DOHH2 (cell line): Measurements from ENCODE around the gene UTS2R.

Source experiments
- EZH2phosphoT487 ChIP-seq: fragments of 200-600 bp; sonication (generic); IDR thresholded peaks from 2 replicates; pipeline ENCODE4 v1.6.1; 2017; ENCODE audit warnings: borderline replicate concordance, mild to moderate bottlenecking, antibody characterized with exemption, low read length, moderate library complexity, mixed read lengths
- TF ChIP-seq, protein P1 (sequence below): fragments of 200-600 bp; sonication (generic); IDR thresholded peaks from one replicate; pipeline ENCODE4 v1.5.1; 2014; ENCODE audit warnings: antibody characterized with exemption, mild to moderate bottlenecking, low read depth, low read length; ENCODE audit not compliant: poor library complexity, severe bottlenecking

DNA sequence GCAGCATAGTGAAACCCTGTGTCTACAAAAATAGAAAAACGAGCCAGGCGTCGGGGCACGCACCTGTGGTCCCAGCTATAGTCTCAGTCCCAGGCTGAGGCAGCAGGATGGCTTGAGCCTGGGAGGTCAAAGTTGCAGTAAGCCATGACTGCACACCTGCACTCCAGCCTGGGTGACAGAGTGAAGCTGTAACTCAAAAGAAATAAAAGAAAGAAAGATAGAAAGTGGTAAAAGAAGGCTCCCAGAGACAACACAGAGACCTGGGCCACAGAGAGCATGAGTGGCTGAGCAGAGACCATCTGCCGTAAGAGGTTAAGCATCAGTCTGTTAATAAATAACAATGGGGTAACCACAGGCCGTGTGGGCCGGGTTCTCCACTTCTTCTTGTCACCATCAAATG, 31.3 kb downstream of the UTS2R start:
- TF ChIP-seq, protein P1, sequence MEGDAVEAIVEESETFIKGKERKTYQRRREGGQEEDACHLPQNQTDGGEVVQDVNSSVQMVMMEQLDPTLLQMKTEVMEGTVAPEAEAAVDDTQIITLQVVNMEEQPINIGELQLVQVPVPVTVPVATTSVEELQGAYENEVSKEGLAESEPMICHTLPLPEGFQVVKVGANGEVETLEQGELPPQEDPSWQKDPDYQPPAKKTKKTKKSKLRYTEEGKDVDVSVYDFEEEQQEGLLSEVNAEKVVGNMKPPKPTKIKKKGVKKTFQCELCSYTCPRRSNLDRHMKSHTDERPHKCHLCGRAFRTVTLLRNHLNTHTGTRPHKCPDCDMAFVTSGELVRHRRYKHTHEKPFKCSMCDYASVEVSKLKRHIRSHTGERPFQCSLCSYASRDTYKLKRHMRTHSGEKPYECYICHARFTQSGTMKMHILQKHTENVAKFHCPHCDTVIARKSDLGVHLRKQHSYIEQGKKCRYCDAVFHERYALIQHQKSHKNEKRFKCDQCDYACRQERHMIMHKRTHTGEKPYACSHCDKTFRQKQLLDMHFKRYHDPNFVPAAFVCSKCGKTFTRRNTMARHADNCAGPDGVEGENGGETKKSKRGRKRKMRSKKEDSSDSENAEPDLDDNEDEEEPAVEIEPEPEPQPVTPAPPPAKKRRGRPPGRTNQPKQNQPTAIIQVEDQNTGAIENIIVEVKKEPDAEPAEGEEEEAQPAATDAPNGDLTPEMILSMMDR: no peak
- no peak for TF ChIP-seq EZH2phosphoT487
